Common myeloid progenitor, CD34-positive (primary cell): ENCODE results near the gene NUCB2.

Source experiments
- CTCF ChIA-PET: fragments of 350-600 bp; sonication (Branson Sonifier 250); formaldehyde crosslinking; loops from one replicate; lab custom pipeline; 2021; ENCODE audit warnings: antibody characterized with exemption; lab: Charles Lee
- POLR2A ChIA-PET: fragments of 350-600 bp; sonication (Branson Sonifier 250); formaldehyde crosslinking; loops from one replicate; lab custom pipeline; 2021; ENCODE audit warnings: antibody characterized with exemption; lab: Charles Lee
- DNase-seq, 3 donors: peaks; one replicate each; pipeline versions ENCODE4 v3.0.0 to v3.0.0-alpha.2; 2013
- H3K27ac ChIP-seq, 2 experiments: 1 replicate in 1 of 2; 2 replicates in 1 of 2; pipeline ENCODE4 v1.7.0; 2013; ENCODE audit warnings: inconsistent platforms in 2 of 2, low read length in 2 of 2, mild to moderate bottlenecking in 2 of 2, low read depth in 1 of 2, moderate library complexity in 1 of 2; ENCODE audit not compliant: severe bottlenecking in 2 of 2, insufficient read depth in 1 of 2, poor library complexity in 1 of 2
- H3K27me3 ChIP-seq, 5 experiments: replicated peaks in 2 of 5; 1 replicate in 3 of 5; 2 replicates in 2 of 5; pipeline versions ENCODE4 v1.6.1 to v1.7.0; 2013; ENCODE audit warnings: low read length in 4 of 5, mild to moderate bottlenecking in 2 of 5, moderate library complexity in 2 of 5, inconsistent platforms in 1 of 5; ENCODE audit not compliant: insufficient read depth in 5 of 5, control insufficient read depth in 4 of 5
- H3K36me3 ChIP-seq, 4 experiments: 1 replicate in 2 of 4; 2 replicates in 2 of 4; pipeline versions ENCODE4 v1.6.1 to v1.7.0; 2013; ENCODE audit warnings: low read length in 3 of 4, control low read depth in 1 of 4, mild to moderate bottlenecking in 1 of 4; ENCODE audit not compliant: control insufficient read depth in 4 of 4, insufficient read depth in 4 of 4
- H3K4me1 ChIP-seq, 4 experiments: 1 replicate in 3 of 4; 2 replicates in 1 of 4; pipeline versions ENCODE4 v1.6.1 to v1.7.1; 2013; ENCODE audit warnings: low read length in 3 of 4, mild to moderate bottlenecking in 3 of 4, control low read depth in 1 of 4, inconsistent platforms in 1 of 4, moderate library complexity in 1 of 4; ENCODE audit not compliant: control insufficient read depth in 4 of 4, insufficient read depth in 4 of 4; ENCODE audit errors: control extremely low read depth in 1 of 4
- H3K4me3 ChIP-seq, 7 experiments: 1 replicate in 4 of 7; 2 replicates in 3 of 7; pipeline versions ENCODE4 v1.5.1 to v1.7.0; 2013; ENCODE audit warnings: mild to moderate bottlenecking in 7 of 7, low read length in 6 of 7, moderate library complexity in 6 of 7, inconsistent platforms in 2 of 7, low read depth in 2 of 7, control low read depth in 1 of 7; ENCODE audit not compliant: insufficient read depth in 4 of 7, control insufficient read depth in 1 of 7; ENCODE audit errors: extremely low read depth in 1 of 7
- H3K9me3 ChIP-seq, 5 experiments: 1 replicate in 4 of 5; 2 replicates in 1 of 5; pipeline versions ENCODE4 v1.6.1 to v1.7.1; 2013; ENCODE audit warnings: low read length in 4 of 5, mild to moderate bottlenecking in 2 of 5, inconsistent platforms in 1 of 5, low read depth in 1 of 5, moderate library complexity in 1 of 5; ENCODE audit not compliant: control insufficient read depth in 4 of 5, insufficient read depth in 2 of 5; ENCODE audit errors: control extremely low read depth in 1 of 5
- WGBS: methylation state at CpG from one replicate; pipeline ENCODE4 v1.1.5; 2013; ENCODE audit not compliant: insufficient coverage; 5-methylcytosine and 5-hydroxymethylcytosine counted together

Gene NUCB2

GRCh38 chr11:17277024-17277584 lies 565 bp downstream of the NUCB2 start:
- Histone ChIP-seq H3K9me3 (no peaks in the 10 kb centered on the region), H3K27me3 (no peaks in the 10 kb centered on the region), H3K36me3 (peaks cover 0 to 8% (median 4%) of the 10 kb centered on the region in 4 experiments), H3K27ac (peak overlapping the region; percentile 86 to 93), H3K4me1 (peaks cover 26 to 76% (median 57%) of the 10 kb centered on the region in 4 experiments), H3K4me3 (peak overlapping the region; percentile 77 to 99 (median 93))
- ChIA-PET POLR2A (interaction anchor here (0.6 to 0.8 kb wide), 2 partner anchors 16 to 44 kb away, joined by 3 to 4 read pairs; no protein-coding TSS in a partner anchor), CTCF (interaction anchor here (1.3 to 3.0 kb wide), 5 partner anchors 9 to 67 kb away, joined by 3 to 14 read pairs (median 7); no protein-coding TSS in a partner anchor)
- 0% methylated on average over 15 of the region's 17 CpGs for WGBS
- DNase-seq, result peak; percentile 54 to 90 (median 85)

DNA sequence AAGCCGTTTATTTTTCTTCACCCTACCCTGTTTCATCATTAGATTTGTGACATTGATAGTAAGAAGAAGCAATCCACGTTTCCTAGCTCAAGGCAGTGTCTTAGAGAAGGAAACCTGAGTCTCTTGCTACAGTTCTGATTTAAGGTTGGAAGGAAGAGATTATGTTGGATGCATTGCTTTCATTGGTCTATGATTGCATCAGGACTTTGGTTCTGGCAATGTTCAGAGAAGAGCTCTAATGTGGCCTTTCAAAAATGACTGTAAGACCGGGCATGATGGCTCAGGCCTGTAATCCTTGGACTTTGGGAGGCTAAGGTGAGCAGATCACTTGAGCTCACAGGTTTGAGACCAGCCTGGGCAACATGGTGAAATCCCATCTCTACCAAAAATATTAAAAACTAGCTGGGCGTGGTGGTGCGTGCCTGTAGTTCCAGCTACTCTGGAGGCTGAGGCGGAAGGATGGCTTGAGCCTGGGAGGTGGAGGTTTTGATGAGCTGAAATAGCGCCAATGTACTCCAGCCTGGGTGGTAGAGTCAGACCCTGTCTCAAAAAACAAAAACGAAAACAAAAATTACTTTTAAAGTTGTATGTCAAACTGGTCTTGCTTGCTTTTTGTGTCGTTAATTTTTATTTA lies 4.1 kb downstream of the NUCB2 start:
- ChIA-PET CTCF (interaction anchor here (1.0 to 1.9 kb wide), 2 partner anchors 44 to 51 kb away, joined by 3 to 9 read pairs; no protein-coding TSS in a partner anchor), POLR2A (interaction anchor here (1.0 kb wide), 1 partner anchor 10 kb away, joined by 3 read pairs; no protein-coding TSS in a partner anchor)
- 86% methylated on average over 3 of the region's 9 CpGs for WGBS
- Histone ChIP-seq H3K27ac (no peak overlapping the region), H3K9me3 (no peaks in the 10 kb centered on the region), H3K4me1 (peaks cover 17 to 64% (median 28%) of the 10 kb centered on the region in 4 experiments), H3K4me3 (peak overlapping the region in 2 of 7 experiments; percentile 11 to 48), H3K27me3 (no peaks in the 10 kb centered on the region), H3K36me3 (peaks cover 0 to 19% (median 12%) of the 10 kb centered on the region in 4 experiments)
- DNase-seq, result no peak

- Histone ChIP-seq H3K4me1 (peaks cover 0 to 38% (median under 1%) of the 10 kb centered on the region in 4 experiments), H3K27me3 (no peaks in the 10 kb centered on the region), H3K4me3 (no peak overlapping the region), H3K9me3 (no peaks in the 10 kb centered on the region), H3K27ac (peak overlapping the region in 1 of 2 experiments; percentile 19), H3K36me3 (peaks cover 8 to 59% (median 27%) of the 10 kb centered on the region in 4 experiments)
- WGBS, result no CpG with 5 or more reads among the region's 1 CpG
- POLR2A ChIA-PET, result interaction anchor here (0.6 to 0.9 kb wide), 3 partner anchors 10 to 77 kb away, joined by 4 to 5 read pairs (median 4); partner anchors contain the start of gene NUCB2
- DNase-seq, result no peak
- CTCF ChIA-PET, result interaction anchor here (0.5 to 2.7 kb wide), 6 partner anchors 11 to 988 kb away, joined by 3 to 14 read pairs (median 4); partner anchors contain the start of gene NUCB2
These were observed 9.8 kb downstream of the NUCB2 start for GRCh38 chr11:17286332-17286731.

- no CpG with 5 or more reads among the region's 4 CpGs for WGBS
- Histone ChIP-seq H3K4me3 (no peak overlapping the region), H3K9me3 (no peaks in the 10 kb centered on the region), H3K27ac (no peak overlapping the region), H3K4me1 (peaks cover 0 to 41% (median 3%) of the 10 kb centered on the region in 4 experiments), H3K27me3 (no peaks in the 10 kb centered on the region), H3K36me3 (peaks cover 8 to 60% (median 29%) of the 10 kb centered on the region in 4 experiments)
- ChIA-PET CTCF (interaction anchor here (2.7 kb wide), 1 partner anchor 12 kb away, joined by 14 read pairs; the partner anchor contains the start of gene NUCB2), POLR2A (no interaction called here)
- DNase-seq, result no peak
These were observed 10.5 kb downstream of the NUCB2 start for GRCh38 chr11:17287058-17287457.

- H3K27ac ChIP-seq, result peak overlapping the region in 1 of 2 experiments; percentile 19
- H3K9me3 ChIP-seq, result no peaks in the 10 kb centered on the region
- ChIA-PET CTCF (interaction anchor here (1.2 kb wide), 1 partner anchor 10 kb away, joined by 4 read pairs; no protein-coding TSS in a partner anchor), POLR2A (interaction anchor here (0.6 to 1.0 kb wide), 2 partner anchors 10 to 61 kb away, joined by 4 read pairs; no protein-coding TSS in a partner anchor)
- DNase-seq, result peak in 1 of 3 donors; percentile 31
- H3K4me3 ChIP-seq, result no peak overlapping the region
- no CpG with 5 or more reads among the region's 1 CpG for WGBS
- H3K27me3 ChIP-seq, result no peaks in the 10 kb centered on the region
- H3K4me1 ChIP-seq, result peaks cover 0 to 34% (median 15%) of the 10 kb centered on the region in 4 experiments
- peaks cover 9 to 55% (median 34%) of the 10 kb centered on the region in 4 experiments for H3K36me3 ChIP-seq
These were observed 15.2 kb downstream of the NUCB2 start for GRCh38 chr11:17291710-17292109.

- CTCF ChIA-PET, result interaction anchor here (0.6 to 2.0 kb wide), 4 partner anchors 10 to 92 kb away, joined by 3 to 11 read pairs (median 4); no protein-coding TSS in a partner anchor
- Histone ChIP-seq H3K27me3 (no peaks in the 10 kb centered on the region), H3K27ac (peak overlapping the region; percentile 6 to 28), H3K36me3 (peaks cover 12 to 51% (median 34%) of the 10 kb centered on the region in 4 experiments), H3K4me3 (peak overlapping the region in 1 of 7 experiments; percentile 2), H3K9me3 (no peaks in the 10 kb centered on the region), H3K4me1 (peaks cover 0 to 34% (median 15%) of the 10 kb centered on the region in 4 experiments)
- DNase-seq, result peak; percentile 15 to 77 (median 64)
- WGBS, result no CpG with 5 or more reads among the region's 1 CpG
- POLR2A ChIA-PET, result interaction anchor here (0.9 to 1.0 kb wide), 2 partner anchors 10 to 17 kb away, joined by 3 to 4 read pairs; partner anchors contain the start of gene NUCB2
These were observed 16.8 kb downstream of the NUCB2 start for GRCh38 chr11:17293311-17293710.
